NOMO-1 treated with DMSO at 0.1 percent for 48 hours (cell line): ENCODE data around the gene DDAH1.

Experiments used
- DNase-seq: peaks from one replicate; lab custom pipeline; 2025; ENCODE audit not compliant: unreplicated experiment; lab: John Stamatoyannopoulos, UW

DDAH1 gene

GRCh38 chr1:85397490-85398032 is 67.4 kb downstream of the DDAH1 start:
- no peak for DNase-seq

- DNase-seq, result no peak
Observed at GRCh38 chr1:85396194-85396593, 68.8 kb downstream of the DDAH1 start.

GRCh38 chr1:85394130-85394529 is 70.8 kb downstream of the DDAH1 start:
- no peak for DNase-seq

GRCh38 chr1:85393490-85393889 is 71.5 kb downstream of the DDAH1 start:
- no peak for DNase-seq

- DNase-seq, result no peak
Observed at GRCh38 chr1:85388416-85388815, 76.5 kb downstream of the DDAH1 start.

- DNase-seq, result no peak
Observed at GRCh38 chr1:85387781-85388180, 77.2 kb downstream of the DDAH1 start.

GRCh38 chr1:85386068-85386722 is 78.8 kb downstream of the DDAH1 start:
- DNase-seq, result no peak

- no peak for DNase-seq
Observed at GRCh38 chr1:85379203-85380136, 85.5 kb downstream of the DDAH1 start.

GRCh38 chr1:85378534-85378933 is 86.4 kb downstream of the DDAH1 start:
- no peak for DNase-seq

- DNase-seq, result no peak
Observed at GRCh38 chr1:85376356-85376755, 88.6 kb downstream of the DDAH1 start.

GRCh38 chr1:85375493-85375892 is 89.5 kb downstream of the DDAH1 start:
- no peak for DNase-seq

GRCh38 chr1:85374160-85374559 is 90.8 kb downstream of the DDAH1 start:
- no peak for DNase-seq

- no peak for DNase-seq
Observed at GRCh38 chr1:85373378-85373708, 91.6 kb downstream of the DDAH1 start.

- no peak for DNase-seq
Observed at GRCh38 chr1:85372683-85373377, 92.1 kb downstream of the DDAH1 start.

- DNase-seq, result no peak
Observed at GRCh38 chr1:85371021-85371420, 93.9 kb downstream of the DDAH1 start.

GRCh38 chr1:85368073-85368770 is 96.7 kb downstream of the DDAH1 start:
- DNase-seq, result no peak

- DNase-seq, result no peak
Observed at GRCh38 chr1:85366391-85367170, 98.4 kb downstream of the DDAH1 start.

- DNase-seq, result no peak
Observed at GRCh38 chr1:85365851-85366250, 99.1 kb downstream of the DDAH1 start.

- no peak for DNase-seq
Observed at GRCh38 chr1:85363521-85363920, 101.4 kb downstream of the DDAH1 start.

GRCh38 chr1:85363092-85363491 is 101.9 kb downstream of the DDAH1 start:
- no peak for DNase-seq
